Vagina (tissue), 2 donors: ENCODE data around the gene GPER1.

ENCODE experiments used
- CTCF ChIP-seq, 3 experiments: fragments of 450-650 bp in 2 of 3; fragments of 200-600 bp in 1 of 3; sonication (generic) in 1 of 3; IDR thresholded peaks; one replicate each; pipeline ENCODE4 v1.5.1; 2017 to 2019; ENCODE audit warnings: antibody characterized with exemption in 3 of 3, mild to moderate bottlenecking in 2 of 3, moderate library complexity in 2 of 3
- POLR2A ChIP-seq, 2 donors: fragments of 450-650 bp; IDR thresholded peaks; one replicate each; pipeline ENCODE4 v1.6.1; 2017; ENCODE audit warnings: antibody characterized with exemption in 2 of 2, mild to moderate bottlenecking in 2 of 2, moderate library complexity in 2 of 2

GRCh38 chr7:1108264-1108920 is 20.5 kb downstream of the GPER1 start:
- TF ChIP-seq CTCF (IDR thresholded peaks at IDR 0.05) (no peak), POLR2A (IDR thresholded peaks at IDR 0.05) (no peak)
